ENCODE data around the gene F11R. TPM values are rescaled to one million over a fixed set of nuclear protein-coding genes. Genes with fewer than 3 reads are reported as not detected.
"Not testable (repeated sequence)": the region's sequence is repeated elsewhere in the genome, so short reads cannot be mapped to it uniquely, and the experiment has no call there.

The F11R gene
- total RNA-seq, 6 experiments from 2014 or later, result 48.3 to 119 (median 65.3) TPM

GRCh38 chr1:160949881-160950280, 71.1 kb downstream of the F11R start:
- H3K27ac ChIP-seq, result no peak overlapping the region
- intact Hi-C loops (cut with DNase I), result loop anchor here (10.0 kb wide), 1 partner anchor 115 kb away; no protein-coding TSS in a partner anchor
- WGBS (ENCODE audit: insufficient coverage, low coverage, low lambda C conversion rate, missing lambda C conversion rate), result 59% methylated on average over 2 of the region's 2 CpGs
- H3K36me3 ChIP-seq, result no peaks in the 10 kb centered on the region
- no peak overlapping the region for H3K4me3 ChIP-seq
- no peaks in the 10 kb centered on the region for H3K27me3 ChIP-seq
- H3K9me3 ChIP-seq, result no peaks in the 10 kb centered on the region
- peaks cover 0 to 6% (median 0%) of the 10 kb centered on the region in 4 donors for H3K4me1 ChIP-seq
- ATAC-seq (no peak), DNase-seq (no peak)
- TF ChIP-seq CTCF (IDR thresholded peaks at IDR 0.05) (no peak), POLR2A (IDR thresholded peaks at IDR 0.05) (no peak)

GRCh38 chr1:160949216-160949880, 71.6 kb downstream of the F11R start:
- not testable (repeated sequence) for H3K27me3 ChIP-seq, DNase-seq, H3K27ac ChIP-seq, H3K4me3 ChIP-seq, H3K36me3 ChIP-seq, ATAC-seq, H3K9me3 ChIP-seq, H3K4me1 ChIP-seq
- 42% methylated on average over 5 of the region's 7 CpGs for WGBS (ENCODE audit: insufficient coverage, low coverage, low lambda C conversion rate, missing lambda C conversion rate)
- intact Hi-C loops (cut with DNase I), result loop anchor here in 1 of 2 donors (10.0 kb wide), 1 partner anchor 115 kb away; no protein-coding TSS in a partner anchor

DNA sequence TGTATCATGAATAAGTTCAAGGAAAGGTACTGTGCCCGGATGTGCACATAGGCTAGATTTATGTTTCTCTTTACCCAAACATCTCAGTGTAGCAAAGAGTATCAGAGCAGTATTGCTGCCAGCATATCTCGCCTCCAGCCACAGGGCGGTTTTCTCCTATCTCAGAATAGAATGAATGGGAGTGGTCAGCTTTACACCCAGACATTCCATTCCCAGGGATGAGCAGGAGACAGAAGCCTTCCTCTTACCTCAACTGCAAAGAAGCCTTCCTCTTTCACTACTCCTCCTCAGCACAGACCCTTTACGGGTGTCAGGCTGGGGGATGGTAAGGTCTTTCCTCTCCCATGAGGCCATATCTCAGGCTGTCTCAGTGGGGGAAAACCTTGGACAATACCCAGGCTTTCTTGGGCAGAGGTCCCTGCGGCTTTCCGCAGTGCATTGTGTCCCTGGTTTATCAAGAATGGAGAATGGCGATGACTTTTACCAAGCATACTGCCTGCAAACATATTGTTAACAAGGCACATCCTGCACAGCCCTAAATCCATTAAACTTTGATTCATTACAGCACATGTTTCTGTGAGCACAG, 73.7 kb downstream of the F11R start:
- H3K27ac ChIP-seq, H3K36me3 ChIP-seq, H3K27me3 ChIP-seq, DNase-seq, H3K4me3 ChIP-seq, H3K9me3 ChIP-seq, H3K4me1 ChIP-seq, ATAC-seq: not testable (repeated sequence)
- intact Hi-C loops (cut with DNase I), result loop anchor here in 1 of 2 donors (10.0 kb wide), 1 partner anchor 112 kb away; no protein-coding TSS in a partner anchor
- WGBS (ENCODE audit: insufficient coverage, low coverage, low lambda C conversion rate, missing lambda C conversion rate), result 75% methylated on average over 5 of the region's 7 CpGs

- WGBS (ENCODE audit: insufficient coverage, low coverage, low lambda C conversion rate, missing lambda C conversion rate), result 79% methylated on average over 6 of the region's 6 CpGs
- intact Hi-C loops (cut with DNase I), result loop anchor here in 1 of 2 donors (10.0 kb wide), 1 partner anchor 111 kb away; no protein-coding TSS in a partner anchor
- H3K4me1 ChIP-seq, H3K27me3 ChIP-seq, H3K27ac ChIP-seq, H3K9me3 ChIP-seq, H3K36me3 ChIP-seq, ATAC-seq, H3K4me3 ChIP-seq, DNase-seq: not testable (repeated sequence)
Measured at GRCh38 chr1:160945881-160946280, 75.1 kb downstream of the F11R start.

Small RNA genes within 50 kb of the gene (small RNA-seq; reads per million reads assigned to genes)
- 0 reads per million in 2 experiments for gene AL591806.2

Other genes starting within 250 kb of the F11R start
- 1 to 10 TPM in 1 of 6 experiments, under 1 TPM in 4, not detected in 1; 0.11 to 1.3 (median 0.37) TPM for gene LY9, start 225.0 kb downstream of the F11R start, total RNA-seq
- gene CD244, start 158.3 kb downstream of the F11R start, total RNA-seq, result 1 to 10 TPM in 4 of 6 experiments, under 1 TPM in 2; 0.88 to 2.0 (median 1.2) TPM
- gene ITLN1, start 136.0 kb downstream of the F11R start, total RNA-seq, result 1 to 10 TPM in 4 of 6 experiments, under 1 TPM in 1, not detected in 1; 0.90 to 5.1 (median 2.4) TPM
- under 1 TPM in 3 of 6 experiments, not detected in 3; 0.29 to 0.33 (median 0.32) TPM for gene ITLN2, start 66.3 kb downstream of the F11R start, total RNA-seq
- 10 to 100 TPM; 16.3 to 60.8 (median 28.3) TPM for gene TSTD1, start 17.8 kb upstream of the F11R start, total RNA-seq
- gene USF1, start 24.8 kb upstream of the F11R start, total RNA-seq, result 10 to 100 TPM; 25.5 to 34.3 (median 28.1) TPM
- gene ARHGAP30, start 48.7 kb upstream of the F11R start, total RNA-seq, result 1 to 10 TPM; 2.8 to 7.4 (median 3.6) TPM
- gene NECTIN4, start 68.4 kb upstream of the F11R start, total RNA-seq, result not detected
- gene KLHDC9, start 77.2 kb upstream of the F11R start, total RNA-seq, result 1 to 10 TPM; 1.4 to 6.8 (median 2.9) TPM
- gene PFDN2, start 96.9 kb upstream of the F11R start, total RNA-seq, result 10 to 100 TPM; 16.6 to 37.5 (median 25.8) TPM
- gene NIT1, start 97.0 kb upstream of the F11R start, total RNA-seq, result 10 to 100 TPM; 36.9 to 67.8 (median 45.8) TPM
- 10 to 100 TPM; 13.8 to 22.0 (median 16.6) TPM for gene DEDD, start 111.5 kb upstream of the F11R start, total RNA-seq
- gene UFC1, start 132.8 kb upstream of the F11R start, total RNA-seq, result 10 to 100 TPM; 24.6 to 37.7 (median 35.3) TPM
- 10 to 100 TPM in 1 of 6 experiments, 1 to 10 TPM in 5; 6.9 to 11.1 (median 8.8) TPM for gene USP21, start 138.3 kb upstream of the F11R start, total RNA-seq
- gene PPOX, start 145.3 kb upstream of the F11R start, total RNA-seq, result 10 to 100 TPM in 1 of 6 experiments, 1 to 10 TPM in 5; 7.6 to 14.3 (median 9.5) TPM
- gene B4GALT3, start 156.4 kb upstream of the F11R start, total RNA-seq, result 10 to 100 TPM; 10.9 to 21.1 (median 13.1) TPM
- 10 to 100 TPM in 1 of 6 experiments, 1 to 10 TPM in 3, under 1 TPM in 2; 0.29 to 11.0 (median 2.1) TPM for gene ADAMTS4, start 177.9 kb upstream of the F11R start, total RNA-seq
- gene NDUFS2, start 181.2 kb upstream of the F11R start, total RNA-seq, result 100 to 1,000 TPM in 5 of 6 experiments, 10 to 100 TPM in 1; 91.1 to 157 (median 107) TPM
- gene FCER1G, start 194.1 kb upstream of the F11R start, total RNA-seq, result 10 to 100 TPM; 11.5 to 54.0 (median 19.0) TPM
- gene APOA2, start 202.5 kb upstream of the F11R start, total RNA-seq, result over 10,000 TPM in 2 of 6 experiments, 1,000 to 10,000 TPM in 4; 3,802 to 16,527 (median 7,524) TPM
- 10 to 100 TPM in 3 of 6 experiments, 1 to 10 TPM in 3; 4.3 to 18.5 (median 8.1) TPM for gene TOMM40L, start 204.9 kb upstream of the F11R start, total RNA-seq
- 100 to 1,000 TPM in 3 of 6 experiments, 10 to 100 TPM in 3; 24.1 to 169 (median 85.7) TPM for gene NR1I3, start 217.1 kb upstream of the F11R start, total RNA-seq
- 1 to 10 TPM; 1.3 to 6.0 (median 2.9) TPM for gene PCP4L1, start 237.6 kb upstream of the F11R start, total RNA-seq

All from right lobe of liver (tissue), 6 donors.